T47D (cell line): ENCODE results near the gene ACOX2.

Experiments
- DNase-seq, 2 experiments: peaks; one replicate each; pipeline versions ENCODE4 v3.0.0 to v3.0.0-alpha.2; 2011 to 2012; ENCODE audit warnings: low read depth in 1 of 2, low spot score in 1 of 2
- JUND ChIP-seq: IDR thresholded peaks from 2 replicates; pipeline ENCODE4 v1.6.1; 2012; ENCODE audit warnings: low read depth
- in situ Hi-C: cut with HindIII; loops from 2 replicates; pipeline ENCODE4 v1.10.0; 2016; ENCODE audit warnings: low sequenced_read_pairs, low pct_unique_long_range_greater_than_20kb

Gene ACOX2

DNA sequence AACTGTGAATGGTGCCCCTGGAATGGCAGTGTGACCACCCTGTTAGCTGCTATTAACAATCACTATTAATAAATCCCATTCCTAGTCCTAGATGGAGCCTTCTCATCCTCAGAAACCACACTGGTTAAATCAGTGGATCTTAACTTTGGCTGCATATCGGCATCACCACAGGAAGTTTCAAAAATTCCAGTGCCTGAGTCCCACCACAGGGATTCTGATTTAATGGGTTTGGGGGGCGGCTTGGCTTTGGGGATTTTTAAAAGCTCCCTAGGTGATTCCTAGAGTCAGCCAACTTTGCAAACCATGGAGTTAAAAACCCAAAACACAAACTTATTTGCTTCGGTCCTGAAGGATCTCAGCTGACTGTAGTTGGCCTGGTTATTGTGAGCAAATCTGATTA is 37.1 kb upstream of the ACOX2 start:
- in situ Hi-C loops: no loop called here
- DNase-seq: no peak
- TF ChIP-seq JUND: no peak

DNA sequence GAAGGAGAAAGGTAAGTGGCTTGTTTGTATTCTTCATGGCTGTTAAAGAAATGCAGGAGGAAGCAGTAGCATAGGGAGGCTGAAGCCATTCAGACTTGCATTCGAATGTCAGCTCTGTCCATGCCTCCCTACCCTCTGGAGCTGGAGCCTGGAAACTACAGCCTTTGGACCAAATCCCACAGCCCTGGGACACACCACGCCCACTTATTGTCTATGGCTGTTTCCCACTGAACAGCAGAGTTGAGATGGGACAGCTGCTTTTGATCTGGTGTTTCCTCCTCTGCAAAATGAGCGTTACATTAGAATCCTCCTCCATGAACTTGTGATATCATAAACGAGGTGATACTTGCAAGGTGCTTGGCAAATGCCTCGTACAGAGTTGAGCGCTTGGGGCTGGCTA is 36.6 kb upstream of the ACOX2 start:
- in situ Hi-C loops: no loop called here
- no peak for TF ChIP-seq JUND
- DNase-seq: no peak

DNA sequence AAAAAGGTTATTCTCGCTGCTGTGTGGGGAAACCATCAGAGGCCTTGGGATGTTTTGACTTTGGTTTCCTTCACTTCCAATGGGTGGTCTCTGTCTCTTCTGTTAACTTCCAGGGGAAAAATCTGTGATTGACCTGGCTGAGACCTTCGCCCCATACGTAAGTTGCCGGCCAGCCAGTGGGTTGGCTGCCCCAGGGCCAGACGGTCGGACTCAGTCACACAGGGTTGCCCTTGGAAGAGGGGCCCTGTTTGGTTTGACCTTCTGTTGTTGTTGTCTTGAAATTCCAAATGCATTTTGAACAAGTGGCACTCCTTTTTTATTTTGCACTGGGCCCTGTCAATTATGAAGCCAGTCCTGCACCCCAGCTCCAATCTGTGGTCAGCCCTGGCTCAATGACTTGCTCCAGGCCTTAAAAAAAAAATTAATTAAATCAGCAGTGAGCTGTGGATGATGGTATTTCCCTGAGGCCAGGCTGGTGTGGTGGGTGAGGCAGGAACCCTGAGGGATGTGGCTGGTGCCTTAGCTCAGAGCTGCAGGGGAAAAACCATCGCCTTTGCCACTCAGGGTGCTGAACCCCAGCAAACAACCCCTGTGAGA is 35.7 kb upstream of the ACOX2 start:
- no peak for DNase-seq
- TF ChIP-seq JUND: no peak
- in situ Hi-C loops: no loop called here

DNA sequence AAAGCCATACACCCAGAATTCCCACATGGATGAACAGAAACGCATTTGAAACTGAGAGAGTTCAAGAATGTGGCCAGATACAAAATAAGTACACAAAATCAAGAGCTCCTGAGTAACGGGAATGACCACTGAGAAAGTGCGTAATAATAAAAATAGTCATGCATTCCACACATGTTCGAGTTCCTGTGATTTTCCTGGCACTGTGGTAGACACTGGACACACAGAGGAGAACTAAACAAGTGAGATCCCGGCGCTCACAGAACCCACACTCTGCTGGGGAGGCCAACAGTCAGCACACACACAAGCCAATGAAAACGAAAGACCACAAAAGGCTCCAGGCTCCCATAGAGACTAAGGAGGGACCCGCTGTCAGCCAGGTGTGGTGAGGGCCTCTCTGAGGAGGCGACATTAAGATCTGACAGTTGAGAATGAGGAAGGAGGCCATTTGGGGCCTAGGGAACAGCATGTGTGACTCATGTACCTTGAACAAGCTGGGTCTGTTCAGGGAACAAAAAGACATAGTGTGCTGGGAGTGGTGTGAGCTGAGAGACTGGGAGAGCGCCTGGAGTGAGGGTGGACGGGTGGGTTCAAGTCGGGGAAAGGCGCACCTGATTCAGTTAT is 35.1 kb upstream of the ACOX2 start:
- no peak for DNase-seq
- no peak for TF ChIP-seq JUND
- in situ Hi-C loops: no loop called here

GRCh38 chr3:58570851-58571250 is 33.9 kb upstream of the ACOX2 start:
- in situ Hi-C loops: no loop called here
- TF ChIP-seq JUND: no peak
- DNase-seq: no peak

DNA sequence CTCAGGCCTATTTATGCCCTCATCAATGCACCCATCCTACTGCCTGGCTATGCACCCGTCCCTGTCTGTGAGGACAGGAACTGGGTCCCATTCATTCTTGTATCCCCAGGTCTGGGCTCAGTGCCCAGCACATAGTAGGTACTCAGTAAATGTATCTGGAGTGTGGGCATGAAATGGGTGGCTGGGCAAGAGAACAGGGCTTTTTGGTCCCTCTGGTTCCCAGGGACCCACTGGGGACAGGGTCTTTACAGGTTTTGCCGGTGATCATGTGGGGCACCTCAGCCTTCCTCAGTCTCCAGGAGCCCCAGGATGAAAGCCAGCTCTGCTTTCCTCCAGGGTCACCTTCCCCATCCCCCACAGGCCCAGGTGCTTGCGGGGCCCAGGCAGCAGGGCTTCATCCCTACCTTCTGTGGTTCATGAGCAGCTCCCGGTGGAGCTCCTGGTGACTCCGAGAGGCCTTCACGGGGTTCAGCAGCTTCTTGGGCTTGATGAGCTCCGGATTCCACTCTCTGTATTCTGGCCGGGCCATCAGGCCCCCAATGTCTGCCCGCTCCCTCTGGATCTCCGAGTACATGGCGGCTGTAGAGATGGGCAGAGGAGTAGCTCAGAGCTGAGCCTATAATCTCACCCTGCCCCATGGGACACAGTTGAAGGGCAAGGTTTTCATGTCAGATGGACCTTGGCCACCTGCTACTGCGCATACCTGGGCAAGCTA is 32.5 kb upstream of the ACOX2 start:
- DNase-seq: no peak
- in situ Hi-C loops: no loop called here
- no peak for TF ChIP-seq JUND

DNA sequence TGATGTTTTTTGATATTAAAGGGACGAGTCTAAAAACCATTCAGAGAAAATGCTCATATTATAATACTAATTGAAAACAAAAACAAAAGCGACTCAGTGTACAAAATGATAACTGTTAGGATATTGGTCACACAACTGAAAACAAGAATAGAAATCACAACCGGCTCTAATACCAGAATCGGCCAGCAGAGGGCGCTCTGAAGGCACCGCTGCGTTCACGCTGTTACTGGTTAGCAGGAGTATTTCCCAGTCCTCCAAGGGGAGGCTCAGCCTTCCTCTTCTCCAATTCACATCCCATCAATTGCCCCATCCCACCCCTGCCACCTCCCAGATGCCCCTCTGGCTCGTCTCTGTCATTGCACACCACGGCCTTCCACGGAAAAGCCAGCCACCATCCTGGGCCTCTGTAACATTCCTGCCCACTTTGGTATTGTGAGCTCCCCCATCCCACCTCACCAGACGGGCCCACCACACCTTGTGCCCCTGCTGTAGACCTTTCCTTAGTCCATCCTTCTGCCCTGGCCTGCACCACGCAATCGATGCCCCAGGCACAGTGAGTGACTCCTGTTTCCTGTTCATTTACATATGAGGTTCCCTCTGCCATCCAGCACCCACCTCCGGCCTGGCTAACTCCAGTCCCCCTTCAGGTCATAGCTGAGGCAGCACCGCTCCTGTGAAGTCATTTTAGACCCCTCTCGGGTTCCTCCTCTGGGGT is 31.7 kb upstream of the ACOX2 start:
- peak; percentile 51 to 69 for DNase-seq
- TF ChIP-seq JUND: no peak
- in situ Hi-C loops: no loop called here

DNA sequence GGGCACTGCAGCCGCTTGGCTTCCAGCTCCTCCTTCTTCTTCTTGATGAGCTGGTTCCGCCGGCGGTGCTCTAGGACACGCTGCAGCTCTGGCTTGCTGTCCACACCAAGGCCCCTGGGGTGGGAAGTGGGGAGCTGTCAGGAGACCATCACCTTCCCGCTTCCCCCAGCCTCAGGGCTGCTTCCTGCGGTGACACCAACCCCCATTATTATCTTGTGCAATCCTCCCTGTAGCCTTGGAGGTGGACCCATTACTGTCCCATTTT is 30.2 kb upstream of the ACOX2 start:
- TF ChIP-seq JUND: no peak
- in situ Hi-C loops: no loop called here
- DNase-seq: no peak

- no peak for TF ChIP-seq JUND
- in situ Hi-C loops: no loop called here
- DNase-seq: no peak
Measured at GRCh38 chr3:58566398-58567250, 29.6 kb upstream of the ACOX2 start.

- no peak for DNase-seq
- in situ Hi-C loops: no loop called here
Measured at GRCh38 chr3:58565621-58566397, 28.8 kb upstream of the ACOX2 start.

GRCh38 chr3:58564456-58565160 is 27.6 kb upstream of the ACOX2 start:
- TF ChIP-seq JUND: no peak
- in situ Hi-C loops: no loop called here
- DNase-seq: no peak

More at GRCh38 chr3:58565621-58566397, 28.8 kb upstream of the ACOX2 start:
- no peak for TF ChIP-seq JUND

DNA sequence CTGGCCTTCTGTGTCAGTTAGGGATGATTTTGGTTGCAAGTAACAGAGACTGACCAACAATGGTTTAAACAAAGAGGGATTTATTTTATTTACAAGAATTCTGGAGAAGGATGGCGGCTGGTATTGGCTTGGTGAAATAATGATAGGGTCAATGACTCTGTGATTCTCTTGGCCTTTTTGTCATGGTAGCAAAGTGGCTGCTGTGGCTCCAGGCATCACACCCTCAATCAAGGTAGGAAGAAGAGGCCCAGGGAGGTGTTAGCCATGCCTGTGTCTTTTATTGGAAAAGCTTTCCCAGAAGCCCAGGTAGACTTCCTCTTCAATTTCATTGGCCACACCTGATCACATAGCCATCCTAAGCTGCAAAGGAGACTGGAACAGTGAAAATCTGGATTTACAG is 27.1 kb upstream of the ACOX2 start:
- DNase-seq: no peak
- in situ Hi-C loops: no loop called here
- no peak for TF ChIP-seq JUND
